HepG2 (cell line): Measurements from ENCODE around the gene TMEM269. TPM values are rescaled to one million over a fixed set of nuclear protein-coding genes. Genes with fewer than 3 reads are reported as not detected.

Experiments
- DNMT3B ChIP-seq: conservative IDR thresholded peaks from 2 replicates; pipeline ENCODE4 v1.6.1; 2016; ENCODE audit warnings: missing biosample characterization, control low read depth
- ELF4 ChIP-seq: sonication (generic); formaldehyde crosslinking; IDR thresholded peaks from 2 replicates; pipeline ENCODE4 v1.5.0; 2020; ENCODE audit warnings: missing genetic modification reagents, mild to moderate bottlenecking, moderate library complexity, borderline replicate concordance
- GTF2F1 ChIP-seq: fragments of 150-350 bp; IDR thresholded peaks from 2 replicates; pipeline ENCODE4 v1.6.1; 2014; ENCODE audit warnings: low read length
- KMT2A ChIP-seq: sonication (generic); formaldehyde crosslinking; IDR thresholded peaks from 2 replicates; pipeline ENCODE4 v1.4.0; 2020; ENCODE audit warnings: missing genetic modification reagents
- NCOA1 ChIP-seq: sonication (generic); formaldehyde crosslinking; IDR thresholded peaks from 2 replicates; pipeline ENCODE4 v1.9.0; 2021; ENCODE audit warnings: missing genetic modification reagents
- NRL ChIP-seq: sonication (generic); formaldehyde crosslinking; IDR thresholded peaks from 2 replicates; pipeline ENCODE4 v1.5.0; 2020; ENCODE audit warnings: missing genetic modification reagents, mild to moderate bottlenecking, moderate library complexity, borderline replicate concordance
- PHF21A ChIP-seq: sonication (generic); formaldehyde crosslinking; IDR thresholded peaks from 2 replicates; pipeline ENCODE4 v1.5.0; 2020; ENCODE audit warnings: mild to moderate bottlenecking, missing genetic modification reagents
- STAT5B ChIP-seq: sonication (generic); formaldehyde crosslinking; IDR thresholded peaks from 2 replicates; pipeline ENCODE4 v1.4.0; 2020; ENCODE audit warnings: missing genetic modification reagents
- TAF1 ChIP-seq: sonication (generic); formaldehyde crosslinking; IDR thresholded peaks from 2 replicates; pipeline ENCODE4 v1.4.0; 2020; ENCODE audit warnings: missing genetic modification reagents
- TOE1 ChIP-seq: sonication (generic); formaldehyde crosslinking; IDR thresholded peaks from 2 replicates; pipeline ENCODE4 v1.4.0; 2020; ENCODE audit warnings: mild to moderate bottlenecking, missing genetic modification reagents
- ZBTB3 ChIP-seq: sonication (generic); formaldehyde crosslinking; IDR thresholded peaks from 2 replicates; pipeline ENCODE4 v1.4.0; 2020; ENCODE audit warnings: low read depth, mild to moderate bottlenecking, moderate library complexity, missing genetic modification reagents, borderline replicate concordance
- ZEB1 ChIP-seq: IDR thresholded peaks from 2 replicates; pipeline ENCODE4 v1.6.1; 2012; ENCODE audit warnings: mild to moderate bottlenecking, low read depth, inconsistent platforms; ENCODE audit not compliant: insufficient replicate concordance
- ZFP62 ChIP-seq: sonication (generic); formaldehyde crosslinking; IDR thresholded peaks from 2 replicates; pipeline ENCODE4 v1.4.0; 2020; ENCODE audit warnings: missing genetic modification reagents
- ZMAT3 ChIP-seq: sonication (generic); formaldehyde crosslinking; conservative IDR thresholded peaks from 2 replicates; pipeline ENCODE4 v1.7.0; 2021; ENCODE audit warnings: missing genetic modification reagents
- ZNF235 ChIP-seq: sonication (generic); formaldehyde crosslinking; IDR thresholded peaks from 2 replicates; pipeline ENCODE4 v1.8.1; 2023; ENCODE audit warnings: mild to moderate bottlenecking, missing genetic modification reagents, borderline replicate concordance
- ZNF484 ChIP-seq: sonication (generic); formaldehyde crosslinking; IDR thresholded peaks from 2 replicates; pipeline ENCODE4 v1.5.1; 2020; ENCODE audit warnings: mild to moderate bottlenecking, low read depth, missing genetic modification reagents, borderline replicate concordance
- ZNF530 ChIP-seq: sonication (generic); formaldehyde crosslinking; IDR thresholded peaks from 2 replicates; pipeline ENCODE4 v1.5.0; 2020; ENCODE audit warnings: low read depth, mild to moderate bottlenecking, missing genetic modification reagents
- ZNF550 ChIP-seq: sonication (generic); formaldehyde crosslinking; IDR thresholded peaks from 2 replicates; pipeline ENCODE4 v1.4.0; 2020; ENCODE audit warnings: mild to moderate bottlenecking, missing genetic modification reagents, borderline replicate concordance
- ZNF639 ChIP-seq: conservative IDR thresholded peaks from 2 replicates; pipeline ENCODE4 v1.6.1; 2018; ENCODE audit warnings: missing genetic modification reagents
- polyA plus RNA-seq, 8 experiments: library from polyadenylated mRNA; depleted of rRNA in 3 of 8; stranded (reverse) in 7 of 8; unstranded in 1 of 8; fragments of >200 nt; fragmentation: Illumina TruSeq in 4 of 8; extraction: Trizol in 4 of 8; gene quantifications; 2 replicates each; pipeline versions ENCODE4 v1.2.1 to v1.2.3, GENCODE V29; 2011 to 2016; ENCODE audit warnings: low read depth in 4 of 8, missing spikeins in 1 of 8, mixed read lengths in 1 of 8; ENCODE audit not compliant: insufficient read depth in 1 of 8
- total RNA-seq, 5 experiments: library from RNA; depleted of rRNA; stranded (reverse); fragments of >200 nt; fragmentation: Illumina TruSeq; extraction: Trizol; gene quantifications; 2 replicates each; pipeline ENCODE4 v1.2.3, GENCODE V29; 2016; ENCODE audit warnings: low read depth in 1 of 5
- TF ChIP-seq, protein P1 (sequence below): sonication (generic); formaldehyde crosslinking; IDR thresholded peaks from 2 replicates; pipeline ENCODE4 v1.5.0; 2020; ENCODE audit warnings: mild to moderate bottlenecking, missing genetic modification reagents
- TF ChIP-seq, protein P2 (sequence below): IDR thresholded peaks from 2 replicates; pipeline ENCODE4 v1.6.1; 2012; ENCODE audit warnings: low read depth, low read length, improper control_type of control experiment
- TF ChIP-seq, protein P3 (sequence below): IDR thresholded peaks from 2 replicates; pipeline ENCODE4 v1.6.1; 2016; ENCODE audit warnings: control low read depth
- TF ChIP-seq, protein P4 (sequence below): sonication (generic); IDR thresholded peaks from 2 replicates; pipeline ENCODE4 v1.6.1; 2016; ENCODE audit warnings: low read depth, borderline replicate concordance

The TMEM269 gene
- total and polyA plus RNA-seq, 2 of the 13 experiments (the other 11 are each of a cell fraction or from before 2014, with no cell fraction given): 0.15 to 0.21 TPM

GRCh38 chr1:42765832-42766740 lies 18.7 kb upstream of the TMEM269 start (continued):
- TF ChIP-seq TOE1 (no peak), KMT2A (CRISPR knock-in tag) (0 out of 2 replicates have a peak, but pooled peaks have one; percentile 37), ZNF639 (no peak), NRL (CRISPR knock-in tag) (no peak), TAF1 (CRISPR knock-in tag) (no peak), ZNF550 (CRISPR knock-in tag) (no peak), NCOA1 (CRISPR knock-in tag) (no peak), STAT5B (CRISPR knock-in tag) (no peak), ZFP62 (CRISPR knock-in tag) (no peak), ZNF235 (CRISPR knock-in tag) (peak; percentile 47; the same call in 1 of the 2 replicates), ELF4 (CRISPR knock-in tag) (0 out of 2 replicates have a peak, but pooled peaks have one; percentile 57), ZBTB3 (CRISPR knock-in tag) (no peak), DNMT3B (CRISPR knock-in tag) (no peak), ZMAT3 (no peak), ZEB1 (no peak), ZNF484 (CRISPR knock-in tag) (no peak), PHF21A (CRISPR knock-in tag) (0 out of 2 replicates have a peak, but pooled peaks have one; percentile 46), ZNF530 (CRISPR knock-in tag) (no peak), GTF2F1 (no peak)
- TF ChIP-seq, protein P1, sequence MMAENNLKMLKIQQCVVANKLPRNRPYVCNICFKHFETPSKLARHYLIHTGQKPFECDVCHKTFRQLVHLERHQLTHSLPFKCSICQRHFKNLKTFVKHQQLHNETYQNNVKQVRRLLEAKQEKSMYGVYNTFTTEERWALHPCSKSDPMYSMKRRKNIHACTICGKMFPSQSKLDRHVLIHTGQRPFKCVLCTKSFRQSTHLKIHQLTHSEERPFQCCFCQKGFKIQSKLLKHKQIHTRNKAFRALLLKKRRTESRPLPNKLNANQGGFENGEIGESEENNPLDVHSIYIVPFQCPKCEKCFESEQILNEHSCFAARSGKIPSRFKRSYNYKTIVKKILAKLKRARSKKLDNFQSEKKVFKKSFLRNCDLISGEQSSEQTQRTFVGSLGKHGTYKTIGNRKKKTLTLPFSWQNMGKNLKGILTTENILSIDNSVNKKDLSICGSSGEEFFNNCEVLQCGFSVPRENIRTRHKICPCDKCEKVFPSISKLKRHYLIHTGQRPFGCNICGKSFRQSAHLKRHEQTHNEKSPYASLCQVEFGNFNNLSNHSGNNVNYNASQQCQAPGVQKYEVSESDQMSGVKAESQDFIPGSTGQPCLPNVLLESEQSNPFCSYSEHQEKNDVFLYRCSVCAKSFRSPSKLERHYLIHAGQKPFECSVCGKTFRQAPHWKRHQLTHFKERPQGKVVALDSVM: no peak
- TF ChIP-seq, protein P2, sequence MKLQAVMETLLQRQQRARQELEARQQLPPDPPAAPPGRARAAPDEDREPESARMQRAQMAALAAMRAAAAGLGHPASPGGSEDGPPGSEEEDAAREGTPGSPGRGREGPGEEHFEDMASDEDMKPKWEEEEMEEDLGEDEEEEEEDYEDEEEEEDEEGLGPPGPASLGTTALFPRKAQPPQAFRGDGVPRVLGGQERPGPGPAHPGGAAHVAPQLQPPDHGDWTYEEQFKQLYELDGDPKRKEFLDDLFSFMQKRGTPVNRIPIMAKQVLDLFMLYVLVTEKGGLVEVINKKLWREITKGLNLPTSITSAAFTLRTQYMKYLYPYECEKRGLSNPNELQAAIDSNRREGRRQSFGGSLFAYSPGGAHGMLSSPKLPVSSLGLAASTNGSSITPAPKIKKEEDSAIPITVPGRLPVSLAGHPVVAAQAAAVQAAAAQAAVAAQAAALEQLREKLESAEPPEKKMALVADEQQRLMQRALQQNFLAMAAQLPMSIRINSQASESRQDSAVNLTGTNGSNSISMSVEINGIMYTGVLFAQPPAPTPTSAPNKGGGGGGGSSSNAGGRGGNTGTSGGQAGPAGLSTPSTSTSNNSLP: no peak
- TF ChIP-seq, protein P3, sequence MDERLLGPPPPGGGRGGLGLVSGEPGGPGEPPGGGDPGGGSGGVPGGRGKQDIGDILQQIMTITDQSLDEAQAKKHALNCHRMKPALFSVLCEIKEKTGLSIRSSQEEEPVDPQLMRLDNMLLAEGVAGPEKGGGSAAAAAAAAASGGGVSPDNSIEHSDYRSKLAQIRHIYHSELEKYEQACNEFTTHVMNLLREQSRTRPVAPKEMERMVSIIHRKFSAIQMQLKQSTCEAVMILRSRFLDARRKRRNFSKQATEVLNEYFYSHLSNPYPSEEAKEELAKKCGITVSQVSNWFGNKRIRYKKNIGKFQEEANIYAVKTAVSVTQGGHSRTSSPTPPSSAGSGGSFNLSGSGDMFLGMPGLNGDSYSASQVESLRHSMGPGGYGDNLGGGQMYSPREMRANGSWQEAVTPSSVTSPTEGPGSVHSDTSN (CRISPR knock-in tag): no peak
- TF ChIP-seq, protein P4, sequence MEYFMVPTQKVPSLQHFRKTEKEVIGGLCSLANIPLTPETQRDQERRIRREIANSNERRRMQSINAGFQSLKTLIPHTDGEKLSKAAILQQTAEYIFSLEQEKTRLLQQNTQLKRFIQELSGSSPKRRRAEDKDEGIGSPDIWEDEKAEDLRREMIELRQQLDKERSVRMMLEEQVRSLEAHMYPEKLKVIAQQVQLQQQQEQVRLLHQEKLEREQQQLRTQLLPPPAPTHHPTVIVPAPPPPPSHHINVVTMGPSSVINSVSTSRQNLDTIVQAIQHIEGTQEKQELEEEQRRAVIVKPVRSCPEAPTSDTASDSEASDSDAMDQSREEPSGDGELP: no peak
